Astrocyte of the hippocampus (primary cell): ENCODE measurements around the gene RNF208.

Source experiments
- DNase-seq: peaks from one replicate; pipeline ENCODE4 v3.0.0; 2011; ENCODE audit warnings: low read depth, low spot score

Gene RNF208

GRCh38 chr9:137227853-137228505 is 5.9 kb upstream of the RNF208 start:
- no peak for DNase-seq

- DNase-seq, result peak; percentile 90
These were observed 5.2 kb upstream of the RNF208 start, which contains the start of gene RNF224 for GRCh38 chr9:137227054-137227852. Gene RNF224 (plus strand): TSS chr9:137227502. CDS start chr9:137228336, 834 bp downstream.

DNA sequence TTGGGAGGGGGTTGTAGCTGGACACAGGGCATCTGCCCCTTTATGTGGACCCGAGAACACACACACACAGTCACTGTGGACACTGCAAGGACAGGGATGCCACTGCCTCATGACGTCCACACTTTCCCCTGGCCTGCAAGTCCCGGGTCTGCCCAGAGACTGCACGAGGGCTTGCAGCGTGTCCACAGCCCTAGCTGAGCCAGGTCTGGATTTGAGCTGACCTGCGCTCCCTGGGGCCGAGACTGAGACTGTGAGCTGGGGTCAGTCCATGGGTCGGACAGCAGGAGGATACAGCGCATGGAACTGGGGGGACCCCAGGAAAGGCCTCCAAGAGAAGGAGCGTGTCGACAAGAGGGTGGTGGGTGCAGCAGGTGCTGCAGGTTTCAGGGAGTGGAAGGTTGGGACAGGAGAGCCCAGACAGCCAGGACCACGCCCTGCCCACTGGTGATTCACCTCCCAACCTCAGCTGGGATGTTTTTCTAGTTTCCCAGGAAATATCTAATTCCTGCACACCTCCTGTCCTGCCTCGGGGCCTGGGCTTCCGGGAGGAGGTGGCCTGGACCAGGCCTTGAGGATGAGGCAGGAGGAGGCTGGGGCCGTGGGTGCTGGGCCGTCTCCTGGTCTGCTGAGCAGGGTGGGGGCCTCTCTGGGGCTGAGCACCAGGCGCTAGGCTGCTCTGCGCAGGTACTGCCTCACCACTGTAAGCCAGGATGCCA is 4.5 kb upstream of the RNF208 start:
- no peak for DNase-seq

DNA sequence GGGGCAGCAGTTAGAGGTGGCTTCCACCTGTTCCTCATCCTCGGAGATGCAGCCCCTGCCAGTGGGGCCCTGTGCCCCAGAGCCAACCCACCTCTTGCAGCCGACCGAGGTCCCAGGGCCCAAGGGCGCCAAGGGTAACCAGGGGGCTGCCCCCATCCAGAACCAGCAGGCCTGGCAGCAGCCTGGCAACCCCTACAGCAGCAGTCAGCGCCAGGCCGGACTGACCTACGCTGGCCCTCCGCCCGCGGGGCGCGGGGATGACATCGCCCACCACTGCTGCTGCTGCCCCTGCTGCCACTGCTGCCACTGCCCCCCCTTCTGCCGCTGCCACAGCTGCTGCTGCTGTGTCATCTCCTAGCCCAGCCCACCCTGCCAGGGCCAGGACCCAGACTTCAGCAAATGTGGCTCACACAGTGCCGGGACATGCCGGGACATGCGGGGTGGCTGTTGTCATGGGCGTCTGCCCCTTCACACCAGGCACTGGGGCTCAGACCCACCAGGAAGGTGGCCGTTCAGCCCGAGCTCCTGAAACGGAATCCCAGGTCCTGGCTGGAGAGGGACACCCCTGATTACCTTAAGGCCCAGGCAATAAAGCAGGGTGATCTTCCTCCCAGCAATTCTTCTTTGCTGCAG is 3.8 kb upstream of the RNF208 start:
- no peak for DNase-seq

- DNase-seq, result no peak
These were observed 3.0 kb upstream of the RNF208 start, which contains the start of gene CYSRT1 for GRCh38 chr9:137224830-137225694. Gene CYSRT1 (plus strand): TSS chr9:137225174. CDS start chr9:137225622, 448 bp downstream.

DNA sequence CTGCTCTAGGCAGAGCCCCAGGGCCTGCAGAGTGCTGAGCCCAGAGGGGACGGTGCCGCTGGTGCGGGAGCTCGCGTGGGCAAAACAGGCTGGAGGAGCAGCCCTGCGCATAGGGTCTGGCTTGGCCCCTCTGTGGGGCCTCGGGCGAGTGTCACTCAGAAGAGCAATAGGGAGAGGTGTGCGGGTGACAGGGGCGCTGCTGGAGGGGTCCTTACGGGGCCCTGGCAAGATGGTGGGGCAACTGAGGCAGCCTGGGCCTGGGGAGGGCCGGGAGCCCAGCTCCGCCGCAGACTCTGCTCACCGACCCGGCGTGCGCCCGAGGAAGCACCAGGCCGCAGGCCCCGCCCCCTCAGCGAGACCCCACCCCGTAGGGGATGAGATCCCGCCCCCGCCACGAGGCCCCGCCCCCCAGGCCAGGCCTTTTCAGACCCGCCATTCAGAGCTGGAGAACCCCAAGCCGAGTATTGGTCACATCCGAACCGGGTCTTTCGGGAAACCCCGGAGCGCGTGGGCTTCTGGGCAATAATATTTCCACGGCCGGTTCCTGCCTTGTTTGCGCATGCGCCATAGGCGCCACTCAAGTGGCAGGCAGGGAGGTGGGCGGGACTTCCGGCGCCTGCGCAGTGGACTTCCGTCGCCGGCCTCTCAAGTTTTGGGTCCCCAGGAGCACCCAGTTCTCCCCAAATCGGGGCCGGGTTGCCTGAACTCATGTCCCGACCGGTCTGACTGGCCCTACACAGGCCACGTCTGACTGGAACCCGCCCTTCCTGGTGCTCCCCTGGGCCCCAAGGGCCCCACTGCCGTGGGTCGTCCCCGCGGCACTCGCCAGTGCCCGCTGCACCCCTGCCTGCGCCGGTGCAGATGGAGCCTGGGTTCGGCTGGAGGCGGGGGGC is 1.3 kb upstream of the RNF208 start:
- peak; percentile 99 for DNase-seq

- no peak for DNase-seq
These were observed 431 bp downstream of the RNF208 start for GRCh38 chr9:137221506-137222111.

DNA sequence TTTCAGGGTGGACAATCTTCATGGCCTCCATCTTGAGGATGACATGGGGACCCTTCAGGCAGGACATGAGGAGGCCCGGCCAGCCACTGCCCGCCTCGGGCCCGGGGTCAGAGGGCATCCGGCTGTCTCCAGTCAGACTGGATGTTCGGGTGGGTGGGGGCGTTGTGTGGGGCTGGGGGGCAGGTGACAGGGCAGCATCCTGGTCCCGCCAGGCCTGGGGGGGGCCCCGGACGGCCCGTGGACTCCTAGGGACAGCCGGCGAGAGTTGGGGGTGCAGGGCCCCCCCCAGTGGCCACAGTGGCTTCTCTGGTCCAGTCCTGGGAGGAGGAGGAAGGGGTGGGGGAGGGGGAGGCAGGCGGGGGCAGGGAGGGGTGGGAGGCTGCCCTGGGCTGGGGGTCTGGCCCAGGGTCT is 940 bp downstream of the RNF208 start:
- DNase-seq, result no peak

DNA sequence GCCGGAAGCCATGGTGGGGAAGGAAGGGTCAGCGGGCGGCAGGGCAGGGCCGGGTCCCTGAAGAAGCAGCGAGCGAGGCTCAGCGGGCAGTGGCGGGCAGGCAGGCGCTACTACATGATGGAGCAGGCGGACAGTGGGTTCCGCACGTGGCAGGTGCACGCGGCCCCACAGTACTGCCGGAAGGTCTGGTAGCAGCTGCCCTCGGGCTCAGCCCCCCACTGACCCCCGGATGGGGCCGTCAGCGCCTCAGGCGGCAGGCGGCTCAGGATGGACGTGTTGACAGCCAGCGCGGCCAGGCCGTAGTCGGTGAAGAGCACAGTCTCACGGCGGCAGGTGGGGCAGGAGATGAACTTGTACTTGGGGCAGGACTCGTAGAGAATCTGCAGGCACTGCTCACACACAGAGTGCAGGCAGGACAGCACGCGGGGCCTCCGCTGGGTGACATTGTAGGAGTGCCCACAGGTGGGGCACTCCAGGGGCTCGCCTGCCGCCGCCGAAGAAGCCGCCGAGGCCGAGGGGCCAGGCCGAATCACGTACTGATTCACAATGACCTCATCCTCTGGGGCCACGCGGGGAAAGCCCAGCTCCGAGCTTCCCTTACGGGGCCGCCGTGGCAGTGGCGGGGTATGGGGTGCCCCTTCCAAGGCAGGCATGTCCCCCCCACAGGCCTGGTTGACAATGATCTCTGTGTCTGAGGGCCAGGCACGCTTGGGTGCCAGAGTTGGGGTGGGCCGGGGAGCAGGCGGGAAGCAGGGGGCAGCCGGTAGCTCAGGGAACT is 1.5 kb downstream of the RNF208 start:
- DNase-seq, result no peak

DNA sequence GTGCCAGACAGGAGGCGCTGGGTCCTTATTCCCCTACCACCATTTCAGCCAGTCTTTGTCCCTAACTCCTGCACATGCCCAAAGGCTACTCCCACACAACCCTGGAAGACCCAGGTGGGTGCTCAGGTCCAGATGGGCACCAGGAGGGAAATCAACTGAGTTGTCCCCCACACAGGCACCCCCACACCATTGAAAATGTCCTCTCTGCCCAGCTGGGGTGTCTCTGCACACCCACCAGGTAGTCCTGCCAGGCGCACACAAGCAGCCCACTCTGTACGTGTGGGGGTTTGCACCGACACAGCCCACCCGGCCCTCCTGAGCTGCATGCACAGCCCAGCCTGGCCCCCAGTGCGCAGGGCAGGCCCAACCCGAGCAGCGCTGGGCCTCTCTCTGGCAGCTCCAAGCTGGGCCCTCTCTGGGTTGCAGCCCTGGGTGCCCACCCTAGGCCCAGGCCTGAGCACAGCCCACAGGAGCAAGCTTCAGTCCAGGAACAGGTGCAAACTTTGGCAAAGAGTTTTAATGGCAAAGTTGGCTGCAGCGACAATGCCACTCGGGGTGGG is 2.2 kb downstream of the RNF208 start:
- DNase-seq, result no peak

DNA sequence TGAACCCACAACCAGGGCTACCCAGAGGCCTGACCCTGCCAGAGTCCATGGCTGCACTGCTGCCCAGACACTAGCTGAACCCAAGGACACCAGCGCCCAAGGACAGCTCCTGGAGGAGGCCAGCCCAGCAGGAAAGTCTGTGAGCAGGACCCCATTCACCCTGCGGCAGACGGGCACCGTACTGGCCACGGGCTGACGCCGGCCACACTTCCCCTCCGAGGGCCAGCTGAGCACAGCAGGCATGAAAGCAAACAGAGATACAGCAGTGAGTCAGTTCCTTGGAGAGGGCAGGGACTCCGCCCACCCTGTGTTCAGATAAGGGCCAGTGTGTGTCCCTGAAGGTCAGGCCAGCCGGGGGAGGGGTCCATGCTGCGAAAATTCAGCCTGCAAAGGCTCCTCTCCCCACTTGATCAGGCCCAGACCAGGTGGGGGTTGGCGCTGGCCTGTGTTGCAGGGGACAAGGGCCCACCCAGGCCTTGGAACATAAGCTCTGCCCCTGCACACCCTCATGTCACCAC is 3.2 kb downstream of the RNF208 start:
- DNase-seq, result peak; percentile 53

- no peak for DNase-seq
These were observed 3.8 kb downstream of the RNF208 start for GRCh38 chr9:137218212-137218753.

DNA sequence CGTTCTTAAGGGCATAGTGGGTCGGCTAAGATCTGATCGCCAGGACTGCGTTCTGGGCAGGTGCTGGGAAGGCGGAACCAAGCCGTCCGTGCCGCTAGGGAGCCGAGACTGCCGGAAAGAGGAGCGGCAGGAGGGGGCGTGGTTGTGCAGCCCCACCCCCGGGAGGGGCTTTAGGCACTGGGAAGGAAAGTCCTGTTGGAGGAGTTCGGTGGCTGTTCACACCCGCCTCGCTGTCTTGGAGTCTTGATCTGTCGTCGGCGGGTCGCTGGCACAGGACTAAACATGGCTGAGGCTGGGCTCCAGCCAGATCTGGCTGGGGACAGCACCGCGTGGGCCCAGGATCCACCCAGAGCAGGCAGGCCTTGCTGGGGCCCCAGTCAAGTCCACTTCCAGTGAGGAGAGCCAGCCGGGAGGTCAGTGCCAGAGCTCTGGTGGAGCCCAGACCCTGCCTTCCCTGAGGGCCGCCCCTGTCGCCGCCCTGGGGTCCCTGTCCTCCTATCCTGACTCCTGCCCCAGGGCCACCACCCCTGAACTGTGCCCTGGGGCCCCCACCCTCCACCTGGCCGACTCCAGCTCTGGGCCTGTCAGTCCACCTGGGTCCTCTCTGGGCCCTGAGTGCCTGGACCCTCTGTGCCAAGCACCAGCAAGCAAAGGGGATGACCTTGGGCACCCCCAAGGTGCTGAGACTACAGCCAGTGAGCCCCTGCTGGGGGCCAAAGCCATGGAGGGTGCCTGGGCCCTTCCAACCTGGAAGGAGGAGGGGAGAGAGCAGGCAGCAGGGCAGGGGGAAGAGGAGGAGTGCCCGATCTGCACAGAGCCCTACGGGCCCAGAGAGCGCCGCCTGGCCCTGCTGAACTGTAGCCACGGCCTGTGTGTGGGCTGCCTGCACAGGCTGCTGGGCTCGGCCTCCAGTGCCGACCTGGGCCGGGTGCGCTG is 4.5 kb downstream of the RNF208 start:
- peak; percentile 16 for DNase-seq

- DNase-seq, result no peak
These were observed 5.7 kb downstream of the RNF208 start for GRCh38 chr9:137216188-137216965.

DNA sequence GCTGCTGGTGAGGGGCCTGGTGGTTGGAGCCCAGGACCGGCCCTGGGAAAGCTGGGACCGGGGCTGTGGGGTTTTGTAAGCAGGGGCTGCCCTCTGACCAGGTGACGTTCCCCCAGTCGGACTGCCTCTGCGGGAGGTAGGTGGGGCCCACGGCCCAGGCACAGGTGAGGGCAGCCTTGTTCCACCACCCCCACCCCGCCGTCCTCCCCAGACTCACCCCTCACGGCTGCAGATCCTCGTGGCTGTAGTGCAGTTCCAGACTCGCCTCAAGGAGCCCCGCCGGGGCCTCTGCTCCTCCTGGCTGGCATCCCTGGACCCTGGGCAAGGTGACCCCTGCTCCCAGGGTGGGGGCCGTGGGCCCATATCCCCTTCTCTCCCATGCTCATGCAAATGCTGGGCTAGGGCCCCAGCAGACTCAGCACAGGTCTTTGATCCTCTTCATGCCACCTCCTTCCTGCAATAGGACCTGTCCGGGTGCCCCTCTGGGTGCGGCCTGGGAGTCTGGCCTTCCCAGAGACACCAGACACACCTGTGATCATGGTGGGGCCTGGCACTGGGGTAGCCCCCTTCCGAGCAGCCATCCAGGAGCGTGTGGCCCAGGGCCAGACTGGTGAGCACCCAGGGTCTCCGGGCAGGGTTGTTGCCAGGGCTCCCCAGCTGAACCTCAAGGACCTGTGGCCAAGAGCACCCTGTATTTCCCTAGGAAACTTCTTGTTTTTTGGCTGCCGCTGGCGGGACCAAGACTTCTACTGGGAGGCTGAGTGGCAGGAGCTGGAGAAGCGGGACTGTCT is 6.6 kb downstream of the RNF208 start:
- DNase-seq, result no peak
